Omental fat pad (tissue), 4 donors: ENCODE data around the gene GNAZ. TPM values are rescaled to one million over a fixed set of nuclear protein-coding genes. Genes with fewer than 3 reads are reported as not detected.

Experiments used
- ATAC-seq: fragments of 150-250 bp; one replicate; pipeline ENCODE4 v1.9.1; 2016; ENCODE audit warnings: mild to moderate bottlenecking, moderate library complexity; ENCODE audit not compliant: low FRiP score
- DNase-seq: peaks from one replicate; pipeline ENCODE4 v3.0.0-alpha.2; 2019; ENCODE audit warnings: low spot score
- total RNA-seq, 4 donors: library from RNA; depleted of rRNA; stranded (reverse); fragments of >200 nt; gene quantifications; one replicate each; pipeline ENCODE4 v1.1.0, GENCODE V29; 2016
- TF ChIP-seq, protein P1 (sequence below), 3 donors: fragments of 450-650 bp; IDR thresholded peaks; one replicate each; pipeline ENCODE4 v1.5.1; 2016 to 2017; ENCODE audit warnings: antibody characterized with exemption in 3 of 3, mild to moderate bottlenecking in 3 of 3, moderate library complexity in 2 of 3

The GNAZ gene
- total RNA-seq, 4 donors from 2014 or later, result 8.6 to 25.1 (median 16.5) TPM

DNA sequence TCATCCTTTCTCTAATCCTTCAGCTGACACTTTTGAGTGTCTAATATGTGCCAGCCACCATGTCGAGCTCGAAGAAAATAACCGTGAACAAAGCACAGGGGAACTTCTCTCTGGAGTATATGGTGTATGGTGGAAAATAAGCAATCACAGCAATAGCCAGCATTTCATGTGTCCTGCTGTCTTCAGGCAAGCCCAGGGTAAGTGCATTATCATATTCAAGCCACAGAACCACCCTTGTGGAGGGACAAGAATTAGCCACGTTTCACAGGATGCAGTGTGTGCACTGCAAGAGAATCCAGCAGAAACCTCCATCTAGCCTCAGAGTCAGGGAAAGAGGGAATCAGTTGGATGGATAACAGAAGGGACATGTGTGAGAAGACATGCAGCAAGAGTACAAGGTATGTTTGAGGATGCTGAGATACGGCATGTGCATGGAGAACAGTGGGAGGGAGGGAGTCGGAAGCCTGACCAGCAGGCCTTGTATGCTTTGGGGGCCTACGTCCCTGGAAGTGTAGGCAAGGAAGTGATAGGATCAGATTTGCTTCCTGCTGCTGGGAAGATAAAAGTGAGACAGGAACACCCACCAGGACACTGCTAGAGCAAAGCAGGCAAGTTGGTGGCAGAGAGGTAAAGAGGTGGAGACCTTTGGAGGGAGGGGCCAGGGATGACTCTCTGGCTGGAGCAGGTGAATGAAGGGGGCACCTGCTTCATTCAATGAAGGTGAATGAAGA is 14.7 kb upstream of the GNAZ start:
- TF ChIP-seq, protein P1, sequence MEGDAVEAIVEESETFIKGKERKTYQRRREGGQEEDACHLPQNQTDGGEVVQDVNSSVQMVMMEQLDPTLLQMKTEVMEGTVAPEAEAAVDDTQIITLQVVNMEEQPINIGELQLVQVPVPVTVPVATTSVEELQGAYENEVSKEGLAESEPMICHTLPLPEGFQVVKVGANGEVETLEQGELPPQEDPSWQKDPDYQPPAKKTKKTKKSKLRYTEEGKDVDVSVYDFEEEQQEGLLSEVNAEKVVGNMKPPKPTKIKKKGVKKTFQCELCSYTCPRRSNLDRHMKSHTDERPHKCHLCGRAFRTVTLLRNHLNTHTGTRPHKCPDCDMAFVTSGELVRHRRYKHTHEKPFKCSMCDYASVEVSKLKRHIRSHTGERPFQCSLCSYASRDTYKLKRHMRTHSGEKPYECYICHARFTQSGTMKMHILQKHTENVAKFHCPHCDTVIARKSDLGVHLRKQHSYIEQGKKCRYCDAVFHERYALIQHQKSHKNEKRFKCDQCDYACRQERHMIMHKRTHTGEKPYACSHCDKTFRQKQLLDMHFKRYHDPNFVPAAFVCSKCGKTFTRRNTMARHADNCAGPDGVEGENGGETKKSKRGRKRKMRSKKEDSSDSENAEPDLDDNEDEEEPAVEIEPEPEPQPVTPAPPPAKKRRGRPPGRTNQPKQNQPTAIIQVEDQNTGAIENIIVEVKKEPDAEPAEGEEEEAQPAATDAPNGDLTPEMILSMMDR (IDR thresholded peaks at IDR 0.05), result no peak
- no peak for DNase-seq
- ATAC-seq, result no peak

DNA sequence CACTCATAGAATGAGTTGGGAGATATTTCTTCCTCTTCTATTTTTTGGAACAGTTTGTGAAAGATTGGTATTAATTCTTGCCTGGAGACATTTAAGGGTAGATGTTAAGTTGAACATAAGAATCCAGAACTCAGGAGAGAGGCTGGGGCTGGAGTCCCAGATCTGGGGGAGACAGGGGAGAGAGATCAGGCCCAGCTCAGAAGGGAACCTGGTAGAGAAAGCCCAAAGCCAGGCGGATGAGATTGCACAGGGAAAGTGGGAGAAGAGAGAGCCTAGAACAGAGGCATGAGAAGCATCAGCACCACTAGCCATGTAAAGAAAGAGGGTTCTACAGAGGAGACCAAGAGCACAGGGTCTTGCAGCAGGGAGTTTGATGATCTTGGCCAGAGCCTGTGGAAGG is 13.0 kb upstream of the GNAZ start:
- TF ChIP-seq, protein P1 (IDR thresholded peaks at IDR 0.05), result no peak
- ATAC-seq (no peak), DNase-seq (no peak)

DNA sequence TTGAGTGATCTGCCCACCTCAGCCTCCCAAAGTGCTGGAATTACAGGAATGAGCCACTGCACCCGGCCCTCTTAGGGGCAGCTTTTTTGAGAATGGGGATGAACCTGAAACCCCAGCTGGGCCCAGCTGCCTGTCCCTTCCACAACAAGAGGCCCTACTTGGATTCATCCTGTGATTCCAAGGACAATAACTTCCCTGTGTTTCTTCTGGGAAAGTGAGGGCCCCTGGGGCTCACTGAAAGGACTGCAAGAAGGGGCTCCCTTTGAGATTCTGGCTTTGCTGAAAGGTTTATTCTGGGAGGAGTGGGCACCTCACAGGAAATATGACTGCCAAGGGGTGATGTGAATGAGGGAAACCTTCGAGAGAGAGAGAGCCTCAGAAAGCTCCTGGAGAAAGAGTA is 12.3 kb upstream of the GNAZ start:
- ATAC-seq (no peak), DNase-seq (no peak)
- TF ChIP-seq, protein P1 (IDR thresholded peaks at IDR 0.05), result no peak

DNA sequence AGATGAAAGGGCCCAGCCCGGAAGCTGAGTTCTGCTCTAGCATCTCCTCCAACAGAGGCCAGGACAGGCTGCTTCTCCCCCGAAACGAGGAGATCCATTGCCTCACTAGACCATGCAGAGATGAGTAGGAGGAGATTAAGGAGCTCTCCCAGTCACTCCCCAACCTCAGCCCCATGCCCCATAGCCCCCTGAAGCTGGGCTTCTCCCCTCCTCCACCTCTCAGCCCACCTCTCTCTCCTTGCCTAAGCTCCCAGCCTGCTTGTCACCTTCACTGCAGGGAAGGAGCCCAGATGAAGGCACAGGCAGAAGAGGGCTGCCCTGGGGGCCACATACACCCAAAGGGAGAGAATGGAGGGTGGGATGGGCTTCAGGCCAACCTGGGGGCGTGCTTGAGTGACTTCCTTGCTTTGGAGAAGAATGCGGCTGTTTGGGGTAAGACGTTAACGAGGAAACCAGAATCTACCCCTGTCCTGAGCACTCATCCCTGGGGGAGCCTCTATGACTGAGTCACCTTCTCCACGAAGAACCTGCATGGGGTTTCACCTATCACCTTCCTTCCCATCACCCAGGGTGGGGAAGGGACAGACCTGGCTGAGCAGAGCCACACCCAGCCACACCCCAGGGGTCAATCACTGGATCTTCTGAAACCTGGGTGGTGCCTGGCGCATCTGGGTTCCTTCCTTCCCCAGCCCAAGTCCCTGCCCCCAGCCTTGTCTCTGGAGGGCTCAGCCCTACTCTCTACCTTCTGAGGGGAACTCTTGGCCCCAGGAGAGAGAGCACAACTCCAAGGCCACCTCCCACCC is 11.6 kb upstream of the GNAZ start:
- no peak for DNase-seq
- ATAC-seq, result no peak
- TF ChIP-seq, protein P1 (IDR thresholded peaks at IDR 0.05), result no peak

DNA sequence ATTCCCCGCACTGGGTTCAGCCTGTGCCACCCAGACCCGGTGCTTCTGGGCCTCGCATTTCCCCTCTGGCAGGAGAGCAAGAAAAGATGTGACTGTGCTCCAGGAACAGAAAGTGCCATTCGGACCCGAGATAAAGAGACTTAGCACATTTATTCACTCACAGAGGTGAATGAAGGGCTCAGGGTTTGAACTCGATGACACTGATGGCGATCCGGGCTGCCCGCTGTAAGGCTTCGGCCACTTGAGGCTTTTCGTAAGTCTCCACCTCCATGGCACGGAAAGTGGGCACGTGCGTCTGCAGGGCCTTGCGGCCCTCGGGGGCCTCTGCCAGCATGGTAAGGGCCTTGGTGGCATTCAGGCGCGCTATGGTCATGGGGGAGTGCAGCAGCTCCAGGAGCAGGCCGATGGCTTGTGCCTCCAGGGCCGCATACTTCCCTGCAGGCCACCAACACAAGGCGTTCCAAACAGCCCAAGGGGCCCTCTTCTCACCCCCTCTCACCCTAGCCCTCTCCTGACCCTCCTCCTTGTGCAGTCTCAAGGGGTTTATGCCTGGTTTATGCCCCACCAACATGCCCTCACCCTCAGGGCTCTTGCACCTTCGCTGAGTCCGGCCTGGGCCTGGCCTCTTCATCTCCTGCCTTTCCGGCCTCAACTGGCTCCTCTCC is 10.9 kb upstream of the GNAZ start:
- no peak for ATAC-seq
- TF ChIP-seq, protein P1 (IDR thresholded peaks at IDR 0.05), result no peak
- no peak for DNase-seq

DNA sequence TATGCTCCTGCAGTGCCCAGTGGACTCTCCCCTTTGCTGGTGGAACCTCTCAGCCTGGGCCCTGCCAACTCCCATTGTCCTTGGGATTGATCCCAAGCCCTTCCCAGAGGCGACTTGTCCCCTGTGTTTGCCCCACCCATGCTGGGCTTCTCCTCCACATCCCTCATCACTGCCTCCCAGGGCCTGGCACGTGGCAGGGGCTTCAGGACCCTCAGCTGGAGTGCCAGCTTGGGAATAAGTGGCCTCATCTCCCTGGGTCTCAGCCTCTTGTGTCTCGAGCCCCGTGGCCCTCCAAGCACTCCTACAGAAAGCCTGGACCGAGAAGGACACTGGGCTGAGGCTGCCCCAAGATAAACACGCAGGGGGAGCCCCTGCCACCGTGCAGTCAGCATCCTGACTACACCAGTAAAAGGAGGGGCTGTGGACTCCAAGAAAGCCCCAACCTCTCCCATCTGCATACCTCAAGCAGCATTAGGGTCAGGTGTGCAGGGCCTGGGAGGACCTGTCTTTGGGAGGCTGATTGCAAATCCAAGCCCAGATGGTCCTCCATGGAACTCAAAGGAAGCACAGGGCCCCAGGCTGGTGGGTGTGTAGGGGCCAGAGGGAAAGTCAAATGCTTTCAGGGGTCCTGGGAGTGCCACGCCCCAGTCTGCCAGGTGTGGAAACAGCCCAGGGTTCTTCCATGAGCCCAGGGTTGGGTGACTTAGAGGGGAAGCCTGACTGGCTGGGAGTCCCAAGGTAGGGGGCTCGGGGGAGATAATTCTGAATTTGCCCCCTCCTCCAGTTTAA is 9.5 kb upstream of the GNAZ start:
- ATAC-seq (no peak), DNase-seq (no peak)
- TF ChIP-seq, protein P1 (IDR thresholded peaks at IDR 0.05), result no peak
